Measurements from ENCODE around the gene FBXO40.

- TF ChIP-seq CTCF (IDR thresholded peaks at IDR 0.05; ENCODE audit: poor library complexity) (no peak), EZH2phosphoT487 (IDR thresholded peaks at IDR 0.05; ENCODE audit: low read depth, severe bottlenecking, unreplicated experiment) (no peak), EZH2 (IDR thresholded peaks at IDR 0.05; ENCODE audit: borderline replicate concordance) (no peak)
Measured at GRCh38 chr3:121654493-121655385, 61.6 kb downstream of the FBXO40 start.

Data from hepatocyte (in vitro differentiated cells).